HCT116 (cell line): ENCODE measurements around the gene CATSPERB. TPM values are rescaled to one million over a fixed set of nuclear protein-coding genes. Genes with fewer than 3 reads are reported as not detected.

ENCODE experiments used
- ATAC-seq: fragments of 200-7000 bp; cut with Tn5 transposase; 2 replicates; pipeline ENCODE4 v1.9.1; 2020; ENCODE audit warnings: mild to moderate bottlenecking, moderate library complexity
- BruUV-seq: library from RNA; stranded (reverse); fragments of 400-500 nt; replicated peaks from 2 replicates; lab custom pipeline; 2021; lab: Mats Ljungman, UMichigan
- CTCF ChIA-PET: fragments of 300-600 bp; sonication (Branson Sonifier 250); formaldehyde crosslinking; loops from one replicate; lab custom pipeline; 2021; ENCODE audit warnings: antibody characterized with exemption; lab: Charles Lee
- POLR2A ChIA-PET: fragments of 300-600, 350-600 bp; sonication (Branson Sonifier 250); formaldehyde crosslinking; loops from one replicate; lab custom pipeline; 2021; ENCODE audit warnings: antibody characterized with exemption; lab: Charles Lee
- RAD21 ChIA-PET, 2 experiments: fragments of 300-600 bp; sonication (Branson Sonifier 250); formaldehyde crosslinking; loops; one replicate each; lab custom pipeline; 2023; ENCODE audit warnings: low total read pairs in 2 of 2; ENCODE audit not compliant: uncharacterized antibody in 2 of 2, unreplicated experiment in 2 of 2, low non-redundant PET in 1 of 2; lab: Charles Lee
- DNase-seq: peaks from one replicate; pipeline ENCODE4 v3.0.0-alpha.2; 2010; ENCODE audit warnings: low read depth, low spot score
- H2AFZ ChIP-seq: fragments of 200-600 bp; shearing (Covaris generic), sonication (generic); 2 replicates; pipeline ENCODE4 v1.6.1; 2017; ENCODE audit warnings: low read depth, mixed run types, mixed read lengths, antibody characterized with exemption, low read length; ENCODE audit not compliant: poor library complexity, severe bottlenecking
- H3K27ac ChIP-seq: 2 replicates; pipeline ENCODE4 v1.5.1; 2012; ENCODE audit warnings: low read depth, low read length
- H3K27me3 ChIP-seq: fragments of 200-600 bp; sonication (generic); 2 replicates; pipeline ENCODE4 v1.6.1; 2016; ENCODE audit warnings: mixed run types, low read length, mixed read lengths; ENCODE audit not compliant: insufficient read depth
- H3K36me3 ChIP-seq, 2 experiments: fragments of 200-500 bp in 1 of 2; fragments of 200-600 bp in 1 of 2; sonication (Bioruptor generic) in 1 of 2; sonication (generic) in 1 of 2; 2 replicates each; pipeline versions ENCODE4 v1.5.1 to v1.6.1; 2014 to 2016; ENCODE audit warnings: low read length in 2 of 2, inconsistent platforms in 1 of 2, mixed read lengths in 1 of 2, mixed run types in 1 of 2; ENCODE audit not compliant: insufficient read depth in 2 of 2, control insufficient read depth in 1 of 2
- H3K4me1 ChIP-seq, 2 experiments: fragments of 200-600 bp in 1 of 2; sonication (generic) in 1 of 2; 2 replicates each; pipeline versions ENCODE4 v1.5.1 to v1.6.1; 2012 to 2017; ENCODE audit warnings: low read length in 2 of 2, inconsistent platforms in 1 of 2, mild to moderate bottlenecking in 1 of 2, mixed read lengths in 1 of 2, mixed run types in 1 of 2, moderate library complexity in 1 of 2; ENCODE audit not compliant: insufficient read depth in 2 of 2, control insufficient read depth in 1 of 2
- H3K4me2 ChIP-seq: fragments of 200-600 bp; sonication (generic); 2 replicates; pipeline ENCODE4 v1.6.1; 2017; ENCODE audit warnings: mixed run types, low read length, mixed read lengths
- H3K4me3 ChIP-seq, 2 experiments: fragments of 200-600 bp in 1 of 2; sonication (generic) in 1 of 2; replicated peaks in 1 of 2; 2 replicates each; pipeline ENCODE4 v1.5.1; 2011 to 2016; ENCODE audit warnings: low read length in 2 of 2, control low read depth in 1 of 2, low read depth in 1 of 2, mild to moderate bottlenecking in 1 of 2, mixed read lengths in 1 of 2, mixed run types in 1 of 2
- H3K79me2 ChIP-seq: fragments of 200-600 bp; sonication (generic); 2 replicates; pipeline ENCODE4 v1.6.1; 2017; ENCODE audit warnings: mild to moderate bottlenecking, mixed run types, low read length, moderate library complexity, mixed read lengths; ENCODE audit not compliant: insufficient read depth
- H3K9ac ChIP-seq: fragments of 200-600 bp; sonication (generic); 2 replicates; pipeline ENCODE4 v1.6.1; 2016; ENCODE audit warnings: low read length, mixed read lengths
- H3K9me2 ChIP-seq: fragments of 200-600 bp; sonication (generic), shearing (Covaris generic); 2 replicates; pipeline ENCODE4 v1.6.1; 2017; ENCODE audit warnings: mixed run types, mild to moderate bottlenecking, moderate library complexity; ENCODE audit not compliant: insufficient read depth
- H3K9me3 ChIP-seq, 2 experiments: fragments of 200-500 bp in 1 of 2; fragments of 200-600 bp in 1 of 2; sonication (Bioruptor generic) in 1 of 2; sonication (generic) in 1 of 2; 2 replicates each; pipeline ENCODE4 v1.6.1; 2014 to 2017; ENCODE audit warnings: low read length in 2 of 2, mixed read lengths in 2 of 2, inconsistent platforms in 1 of 2, low read depth in 1 of 2, mild to moderate bottlenecking in 1 of 2, mixed run types in 1 of 2, moderate library complexity in 1 of 2; ENCODE audit not compliant: control insufficient read depth in 1 of 2, insufficient read depth in 1 of 2
- H4K20me1 ChIP-seq: fragments of 200-600 bp; sonication (generic), shearing (Covaris generic); 2 replicates; pipeline ENCODE4 v1.6.1; 2017; ENCODE audit warnings: mixed run types, mild to moderate bottlenecking, moderate library complexity; ENCODE audit not compliant: insufficient read depth
- EGR1 ChIP-seq: IDR thresholded peaks from 2 replicates; pipeline ENCODE4 v1.6.1; 2012; ENCODE audit warnings: low read depth
- EZH2 ChIP-seq: fragments of 200-600 bp; sonication (generic); IDR thresholded peaks from 2 replicates; pipeline ENCODE4 v1.6.1; 2017; ENCODE audit warnings: antibody characterized with exemption, mixed run types
- EZH2phosphoT487 ChIP-seq: fragments of 200-600 bp; IDR thresholded peaks from 2 replicates; pipeline ENCODE4 v1.6.1; 2018; ENCODE audit warnings: antibody characterized with exemption, borderline replicate concordance
- JUND ChIP-seq: IDR thresholded peaks from 2 replicates; pipeline ENCODE4 v1.6.1; 2012
- POLR2A ChIP-seq: IDR thresholded peaks from 2 replicates; pipeline ENCODE4 v1.7.0; 2011; ENCODE audit warnings: borderline replicate concordance; ENCODE audit not compliant: insufficient read depth, insufficient read length; ENCODE audit errors: extremely low read depth
- POLR2AphosphoS5 ChIP-seq: IDR thresholded peaks from 2 replicates; pipeline ENCODE4 v1.6.1; 2011; ENCODE audit warnings: mild to moderate bottlenecking, low read depth, low read length, moderate library complexity
- RAD21 ChIP-seq: IDR thresholded peaks from 2 replicates; pipeline ENCODE4 v1.6.1; 2012; ENCODE audit warnings: low read depth, mild to moderate bottlenecking
- SIN3A ChIP-seq: IDR thresholded peaks from 2 replicates; pipeline ENCODE4 v1.6.1; 2012; ENCODE audit warnings: low read depth
- SP1 ChIP-seq: IDR thresholded peaks from 2 replicates; pipeline ENCODE4 v1.6.1; 2012; ENCODE audit warnings: low read depth
- SRF ChIP-seq: IDR thresholded peaks from 2 replicates; pipeline ENCODE4 v1.6.1; 2012; ENCODE audit warnings: low read depth
- TCF7L2 ChIP-seq: IDR thresholded peaks from 2 replicates; pipeline ENCODE4 v1.7.0; 2011; ENCODE audit warnings: borderline replicate concordance, inconsistent platforms; ENCODE audit not compliant: insufficient read depth, insufficient read length; ENCODE audit errors: extremely low read depth
- YY1 ChIP-seq: IDR thresholded peaks from 2 replicates; pipeline ENCODE4 v1.6.1; 2011; ENCODE audit warnings: low read length, low read depth, moderate library complexity, mild to moderate bottlenecking; ENCODE audit not compliant: insufficient replicate concordance; ENCODE audit errors: extremely low read depth
- ZFX ChIP-seq: fragments of 450-650 bp; IDR thresholded peaks from 2 replicates; pipeline ENCODE4 v1.6.1; 2017
- ZNF274 ChIP-seq: fragments of 200-500 bp; sonication (Bioruptor generic); IDR thresholded peaks from 2 replicates; pipeline ENCODE4 v1.6.1; 2014; ENCODE audit warnings: mild to moderate bottlenecking, low read depth, low read length, inconsistent platforms
- intact Hi-C: fragments of 100-400 bp; cut with micrococcal nuclease; formaldehyde crosslinking; loops from 2 replicates; pipeline ENCODE4 v1.10.0; 2022
- total RNA-seq: library from RNA; stranded (reverse); gene quantifications from one replicate; pipeline ENCODE4 v1.2.1, GENCODE V29; 2021; ENCODE audit not compliant: unreplicated experiment
- TF ChIP-seq, protein P1 (sequence below): IDR thresholded peaks from 2 replicates; pipeline ENCODE4 v1.6.1; 2012
- TF ChIP-seq, protein P2 (sequence below): IDR thresholded peaks from 2 replicates; pipeline ENCODE4 v1.6.1; 2011; ENCODE audit warnings: mild to moderate bottlenecking, low read length, moderate library complexity; ENCODE audit not compliant: insufficient replicate concordance; ENCODE audit errors: extremely low read depth
- TF ChIP-seq, protein P3 (sequence below): IDR thresholded peaks from 2 replicates; pipeline ENCODE4 v1.6.1; 2012; ENCODE audit warnings: low read depth
- TF ChIP-seq, protein P4 (sequence below): IDR thresholded peaks from 2 replicates; pipeline ENCODE4 v1.6.1; 2012

The CATSPERB gene
- total RNA-seq, 1 experiment from 2014 or later = 0.74 TPM

DNA sequence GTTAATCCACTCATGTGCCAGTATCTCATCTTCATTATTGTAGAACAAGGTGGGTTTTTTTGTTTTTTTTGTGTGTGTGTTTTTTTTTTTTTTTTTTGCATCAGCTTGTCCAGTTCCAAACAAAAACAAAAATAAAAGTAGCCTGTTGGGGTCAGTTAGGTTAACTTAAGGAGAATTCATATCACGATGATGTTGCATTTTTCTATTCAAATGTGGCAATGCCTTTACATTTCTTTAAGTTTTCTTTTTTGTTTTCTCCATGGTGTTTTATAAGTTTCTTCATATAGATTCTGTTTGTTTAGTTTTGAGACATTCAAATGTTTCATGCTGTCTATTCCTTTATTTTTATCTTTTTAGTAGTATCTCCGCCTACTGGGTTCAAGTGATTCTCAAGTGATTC, 16.2 kb upstream of the CATSPERB start:
- no peak for TF ChIP-seq SP1
- TF ChIP-seq ZFX = no peak
- TF ChIP-seq EZH2 = no peak
- no peak for TF ChIP-seq RAD21
- TF ChIP-seq, protein P1, sequence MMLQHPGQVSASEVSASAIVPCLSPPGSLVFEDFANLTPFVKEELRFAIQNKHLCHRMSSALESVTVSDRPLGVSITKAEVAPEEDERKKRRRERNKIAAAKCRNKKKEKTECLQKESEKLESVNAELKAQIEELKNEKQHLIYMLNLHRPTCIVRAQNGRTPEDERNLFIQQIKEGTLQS = no peak
- no peak for TF ChIP-seq YY1
- TF ChIP-seq POLR2AphosphoS5 = no peak
- TF ChIP-seq SRF = no peak
- TF ChIP-seq, protein P2, sequence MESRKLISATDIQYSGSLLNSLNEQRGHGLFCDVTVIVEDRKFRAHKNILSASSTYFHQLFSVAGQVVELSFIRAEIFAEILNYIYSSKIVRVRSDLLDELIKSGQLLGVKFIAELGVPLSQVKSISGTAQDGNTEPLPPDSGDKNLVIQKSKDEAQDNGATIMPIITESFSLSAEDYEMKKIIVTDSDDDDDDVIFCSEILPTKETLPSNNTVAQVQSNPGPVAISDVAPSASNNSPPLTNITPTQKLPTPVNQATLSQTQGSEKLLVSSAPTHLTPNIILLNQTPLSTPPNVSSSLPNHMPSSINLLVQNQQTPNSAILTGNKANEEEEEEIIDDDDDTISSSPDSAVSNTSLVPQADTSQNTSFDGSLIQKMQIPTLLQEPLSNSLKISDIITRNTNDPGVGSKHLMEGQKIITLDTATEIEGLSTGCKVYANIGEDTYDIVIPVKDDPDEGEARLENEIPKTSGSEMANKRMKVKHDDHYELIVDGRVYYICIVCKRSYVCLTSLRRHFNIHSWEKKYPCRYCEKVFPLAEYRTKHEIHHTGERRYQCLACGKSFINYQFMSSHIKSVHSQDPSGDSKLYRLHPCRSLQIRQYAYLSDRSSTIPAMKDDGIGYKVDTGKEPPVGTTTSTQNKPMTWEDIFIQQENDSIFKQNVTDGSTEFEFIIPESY = no peak
- no peak for TF ChIP-seq EZH2phosphoT487
- TF ChIP-seq POLR2A = no peak
- no peak for TF ChIP-seq EGR1
- TF ChIP-seq SIN3A = no peak
- TF ChIP-seq, protein P3, sequence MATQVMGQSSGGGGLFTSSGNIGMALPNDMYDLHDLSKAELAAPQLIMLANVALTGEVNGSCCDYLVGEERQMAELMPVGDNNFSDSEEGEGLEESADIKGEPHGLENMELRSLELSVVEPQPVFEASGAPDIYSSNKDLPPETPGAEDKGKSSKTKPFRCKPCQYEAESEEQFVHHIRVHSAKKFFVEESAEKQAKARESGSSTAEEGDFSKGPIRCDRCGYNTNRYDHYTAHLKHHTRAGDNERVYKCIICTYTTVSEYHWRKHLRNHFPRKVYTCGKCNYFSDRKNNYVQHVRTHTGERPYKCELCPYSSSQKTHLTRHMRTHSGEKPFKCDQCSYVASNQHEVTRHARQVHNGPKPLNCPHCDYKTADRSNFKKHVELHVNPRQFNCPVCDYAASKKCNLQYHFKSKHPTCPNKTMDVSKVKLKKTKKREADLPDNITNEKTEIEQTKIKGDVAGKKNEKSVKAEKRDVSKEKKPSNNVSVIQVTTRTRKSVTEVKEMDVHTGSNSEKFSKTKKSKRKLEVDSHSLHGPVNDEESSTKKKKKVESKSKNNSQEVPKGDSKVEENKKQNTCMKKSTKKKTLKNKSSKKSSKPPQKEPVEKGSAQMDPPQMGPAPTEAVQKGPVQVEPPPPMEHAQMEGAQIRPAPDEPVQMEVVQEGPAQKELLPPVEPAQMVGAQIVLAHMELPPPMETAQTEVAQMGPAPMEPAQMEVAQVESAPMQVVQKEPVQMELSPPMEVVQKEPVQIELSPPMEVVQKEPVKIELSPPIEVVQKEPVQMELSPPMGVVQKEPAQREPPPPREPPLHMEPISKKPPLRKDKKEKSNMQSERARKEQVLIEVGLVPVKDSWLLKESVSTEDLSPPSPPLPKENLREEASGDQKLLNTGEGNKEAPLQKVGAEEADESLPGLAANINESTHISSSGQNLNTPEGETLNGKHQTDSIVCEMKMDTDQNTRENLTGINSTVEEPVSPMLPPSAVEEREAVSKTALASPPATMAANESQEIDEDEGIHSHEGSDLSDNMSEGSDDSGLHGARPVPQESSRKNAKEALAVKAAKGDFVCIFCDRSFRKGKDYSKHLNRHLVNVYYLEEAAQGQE = no peak
- no peak for TF ChIP-seq JUND
- TF ChIP-seq, protein P4, sequence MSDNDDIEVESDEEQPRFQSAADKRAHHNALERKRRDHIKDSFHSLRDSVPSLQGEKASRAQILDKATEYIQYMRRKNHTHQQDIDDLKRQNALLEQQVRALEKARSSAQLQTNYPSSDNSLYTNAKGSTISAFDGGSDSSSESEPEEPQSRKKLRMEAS = no peak
- TF ChIP-seq TCF7L2 = no peak
- TF ChIP-seq ZNF274 = no peak
- no peak overlapping the region for H3K4me3 ChIP-seq
- H3K27ac ChIP-seq = no peak overlapping the region
- H2AFZ ChIP-seq = no peak overlapping the region
- ChIA-PET CTCF (no interaction called here), POLR2A (no interaction called here), RAD21 (no interaction called here)
- no peaks in the 10 kb centered on the region for H3K79me2 ChIP-seq
- BruUV-seq = no TSS peak
- ATAC-seq (no peak), DNase-seq (no peak)
- intact Hi-C loops = no loop called here
- H3K9ac ChIP-seq = no peak overlapping the region
- no peaks in the 10 kb centered on the region for H4K20me1 ChIP-seq
- H3K36me3 ChIP-seq = no peaks in the 10 kb centered on the region
- peaks cover 0 to 1% of the 10 kb centered on the region in 2 experiments; a peak in 2 of 4 replicates for H3K4me1 ChIP-seq
- no peaks in the 10 kb centered on the region for H3K27me3 ChIP-seq
- no peak overlapping the region for H3K4me2 ChIP-seq
- no peaks in the 10 kb centered on the region for H3K9me2 ChIP-seq
- H3K9me3 ChIP-seq = no peaks in the 10 kb centered on the region
